Measurements from ENCODE around the gene EEF1AKMT3.

DNA sequence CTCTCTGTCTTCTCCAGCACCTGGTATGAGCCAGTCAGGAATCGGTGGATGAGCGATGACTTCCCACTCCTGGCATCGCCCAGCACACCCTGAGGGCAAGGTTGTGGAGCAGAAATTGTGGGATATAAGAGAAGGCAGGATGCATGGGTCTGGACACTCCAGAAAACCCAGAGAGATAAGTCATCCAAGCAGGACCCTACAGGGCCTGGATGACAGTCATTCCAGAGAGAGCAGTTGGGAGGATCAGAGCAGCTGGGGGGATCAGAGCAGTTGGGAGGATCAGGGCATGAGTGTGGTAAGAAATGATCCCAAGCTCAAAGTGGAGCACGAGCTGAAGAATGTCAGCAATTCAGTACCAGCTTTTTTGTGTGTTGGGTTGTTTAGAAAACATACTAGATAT lies 37.8 kb upstream of the EEF1AKMT3 start:
- TF ChIP-seq CTCF (IDR thresholded peaks at IDR 0.05; ENCODE audit: low read depth, low read length, missing input control) (no peak), JUND (IDR thresholded peaks at IDR 0.05) (no peak), RAD21 (IDR thresholded peaks at IDR 0.05) (no peak)
- TF ChIP-seq, protein P1, sequence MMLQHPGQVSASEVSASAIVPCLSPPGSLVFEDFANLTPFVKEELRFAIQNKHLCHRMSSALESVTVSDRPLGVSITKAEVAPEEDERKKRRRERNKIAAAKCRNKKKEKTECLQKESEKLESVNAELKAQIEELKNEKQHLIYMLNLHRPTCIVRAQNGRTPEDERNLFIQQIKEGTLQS (IDR thresholded peaks at IDR 0.05) = no peak

All from liver (tissue), 3 donors.